ENCODE results near the gene KLF7.

KLF7 gene

DNA sequence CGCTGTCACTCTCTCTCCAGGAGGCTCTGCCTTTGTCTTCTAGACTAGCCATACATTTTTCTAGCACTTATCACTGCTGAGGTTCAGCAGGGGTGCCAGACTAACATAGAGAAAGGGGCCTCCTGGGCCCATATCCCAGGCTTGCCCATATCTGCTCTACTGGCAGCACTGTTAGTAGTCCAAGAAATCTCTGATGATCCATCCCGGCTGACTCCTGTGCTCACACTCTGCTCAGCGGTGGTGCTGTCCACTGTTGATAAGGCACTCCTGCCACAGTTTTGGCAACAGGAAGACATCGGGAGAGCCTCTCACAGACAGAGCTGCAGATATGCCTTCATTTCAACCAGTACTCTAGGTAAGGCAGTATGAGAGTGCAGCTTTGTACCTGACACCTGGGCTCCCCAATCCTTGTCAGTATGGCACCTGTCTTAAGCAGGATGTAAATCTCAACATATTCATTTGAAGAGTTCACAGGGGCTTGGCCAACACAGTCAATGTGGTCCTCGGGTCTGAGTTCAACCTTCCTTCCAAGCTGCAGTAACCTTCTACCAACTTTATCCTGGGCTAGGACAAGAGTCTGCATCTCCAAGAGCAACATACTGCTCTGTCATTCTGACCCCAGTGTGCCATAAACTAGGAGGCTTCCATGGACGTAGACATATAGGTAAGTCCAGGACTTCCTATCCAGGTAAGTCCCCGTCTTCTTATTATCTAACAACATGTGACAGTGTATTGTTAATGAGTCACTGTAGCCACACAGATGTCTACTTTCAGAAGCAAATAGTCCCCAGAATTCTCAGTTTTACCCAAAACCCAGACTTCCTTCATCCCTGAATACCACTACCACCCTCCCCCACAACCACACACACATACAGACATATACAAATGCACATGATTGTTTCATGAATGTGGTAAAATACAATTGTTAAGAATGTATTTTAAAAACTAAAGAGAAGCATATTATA lies 16.2 kb downstream of the KLF7 start:
- peak; percentile 15 for ATAC-seq
- no peak for TF ChIP-seq ISL1 (CRISPR knock-in tag; IDR thresholded peaks at IDR 0.05)
- TF ChIP-seq CSDC2 (CRISPR knock-in tag; IDR thresholded peaks at IDR 0.05): no peak
- no peak for TF ChIP-seq ARNTL (CRISPR knock-in tag; IDR thresholded peaks at IDR 0.05; ENCODE audit: borderline replicate concordance, low read depth)
- no peak for TF ChIP-seq ZC3H10 (CRISPR knock-in tag; IDR thresholded peaks at IDR 0.05)

DNA sequence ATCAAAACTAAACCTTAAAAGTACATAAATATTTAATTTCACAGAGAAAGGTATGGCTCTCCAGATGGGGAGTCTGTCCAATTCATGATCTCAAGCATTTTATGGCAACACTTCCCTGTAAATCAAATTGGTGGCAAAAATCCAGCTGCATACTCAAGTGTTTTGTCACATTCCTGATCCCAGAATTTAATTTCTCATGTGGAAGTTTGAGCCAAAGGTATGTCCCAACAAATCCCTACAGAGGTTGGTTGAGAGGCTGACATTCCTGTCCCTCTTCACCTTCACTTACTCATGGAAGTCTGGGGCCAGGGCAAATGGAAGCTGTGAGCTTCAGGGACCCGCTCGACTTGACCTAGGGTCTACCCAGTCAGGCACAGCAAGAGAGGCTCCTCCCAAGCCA lies 17.7 kb downstream of the KLF7 start:
- peak; percentile 13; the same call in 2 of the 3 replicates for ATAC-seq
- TF ChIP-seq PPARA (CRISPR knock-in tag; IDR thresholded peaks at IDR 0.05; ENCODE audit: borderline replicate concordance) (no peak), ISL1 (CRISPR knock-in tag; IDR thresholded peaks at IDR 0.05) (peak; percentile 77)

DNA sequence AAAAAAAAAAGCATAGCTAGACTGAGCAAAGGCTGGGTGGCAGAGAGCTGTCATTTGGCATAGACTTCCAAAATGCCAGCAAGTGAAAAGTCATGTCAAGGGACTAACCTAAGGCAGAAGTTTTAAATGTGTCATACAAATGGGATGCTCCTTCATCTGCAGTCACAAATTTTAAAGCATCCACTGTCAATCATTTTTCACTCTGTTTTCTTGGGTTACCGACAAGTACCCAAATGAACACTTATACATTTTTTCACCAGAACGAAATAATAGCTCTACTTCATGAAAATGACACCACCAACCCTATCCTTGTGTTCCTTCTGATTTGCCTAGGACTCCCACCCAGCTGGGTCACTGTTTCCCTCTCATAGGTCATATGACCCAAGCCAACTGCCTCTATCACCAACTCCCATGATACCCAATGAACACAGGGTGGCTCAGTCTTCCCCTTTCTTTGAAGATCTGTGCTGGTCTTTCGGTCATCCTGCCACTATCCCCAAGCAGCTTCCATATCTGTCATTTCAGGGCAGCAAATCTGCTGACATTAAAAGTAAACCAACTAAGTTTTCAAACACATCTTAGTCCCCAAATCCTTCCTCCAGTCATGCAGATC lies 21.5 kb downstream of the KLF7 start:
- no peak for ATAC-seq
- TF ChIP-seq GLIS3 (CRISPR knock-in tag; IDR thresholded peaks at IDR 0.05) (no peak), PPARA (CRISPR knock-in tag; IDR thresholded peaks at IDR 0.05; ENCODE audit: borderline replicate concordance) (no peak), TOX (CRISPR knock-in tag; IDR thresholded peaks at IDR 0.05; ENCODE audit: borderline replicate concordance) (no peak), RARB (CRISPR knock-in tag; IDR thresholded peaks at IDR 0.05) (no peak), ARNTL (CRISPR knock-in tag; IDR thresholded peaks at IDR 0.05; ENCODE audit: borderline replicate concordance, low read depth) (no peak), ZNF8 (CRISPR knock-in tag; IDR thresholded peaks at IDR 0.05) (no peak), SNAI2 (CRISPR knock-in tag; IDR thresholded peaks at IDR 0.05) (no peak), TCF4 (CRISPR knock-in tag; IDR thresholded peaks at IDR 0.05; ENCODE audit: borderline replicate concordance) (no peak), ISL1 (CRISPR knock-in tag; IDR thresholded peaks at IDR 0.05) (no peak), ZFP3 (CRISPR knock-in tag; IDR thresholded peaks at IDR 0.05) (no peak), OSR1 (CRISPR knock-in tag; IDR thresholded peaks at IDR 0.05) (no peak), ESRRG (CRISPR knock-in tag; IDR thresholded peaks at IDR 0.05) (no peak), ZC3H10 (CRISPR knock-in tag; IDR thresholded peaks at IDR 0.05) (no peak), ZFP30 (CRISPR knock-in tag; IDR thresholded peaks at IDR 0.05) (no peak), CSDC2 (CRISPR knock-in tag; IDR thresholded peaks at IDR 0.05) (no peak)
- TF ChIP-seq, protein P1, sequence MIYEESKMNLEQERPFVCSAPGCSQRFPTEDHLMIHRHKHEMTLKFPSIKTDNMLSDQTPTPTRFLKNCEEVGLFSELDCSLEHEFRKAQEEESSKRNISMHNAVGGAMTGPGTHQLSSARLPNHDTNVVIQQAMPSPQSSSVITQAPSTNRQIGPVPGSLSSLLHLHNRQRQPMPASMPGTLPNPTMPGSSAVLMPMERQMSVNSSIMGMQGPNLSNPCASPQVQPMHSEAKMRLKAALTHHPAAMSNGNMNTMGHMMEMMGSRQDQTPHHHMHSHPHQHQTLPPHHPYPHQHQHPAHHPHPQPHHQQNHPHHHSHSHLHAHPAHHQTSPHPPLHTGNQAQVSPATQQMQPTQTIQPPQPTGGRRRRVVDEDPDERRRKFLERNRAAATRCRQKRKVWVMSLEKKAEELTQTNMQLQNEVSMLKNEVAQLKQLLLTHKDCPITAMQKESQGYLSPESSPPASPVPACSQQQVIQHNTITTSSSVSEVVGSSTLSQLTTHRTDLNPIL (CRISPR knock-in tag; IDR thresholded peaks at IDR 0.05; ENCODE audit: low read depth): no peak
- TF ChIP-seq, protein P2, sequence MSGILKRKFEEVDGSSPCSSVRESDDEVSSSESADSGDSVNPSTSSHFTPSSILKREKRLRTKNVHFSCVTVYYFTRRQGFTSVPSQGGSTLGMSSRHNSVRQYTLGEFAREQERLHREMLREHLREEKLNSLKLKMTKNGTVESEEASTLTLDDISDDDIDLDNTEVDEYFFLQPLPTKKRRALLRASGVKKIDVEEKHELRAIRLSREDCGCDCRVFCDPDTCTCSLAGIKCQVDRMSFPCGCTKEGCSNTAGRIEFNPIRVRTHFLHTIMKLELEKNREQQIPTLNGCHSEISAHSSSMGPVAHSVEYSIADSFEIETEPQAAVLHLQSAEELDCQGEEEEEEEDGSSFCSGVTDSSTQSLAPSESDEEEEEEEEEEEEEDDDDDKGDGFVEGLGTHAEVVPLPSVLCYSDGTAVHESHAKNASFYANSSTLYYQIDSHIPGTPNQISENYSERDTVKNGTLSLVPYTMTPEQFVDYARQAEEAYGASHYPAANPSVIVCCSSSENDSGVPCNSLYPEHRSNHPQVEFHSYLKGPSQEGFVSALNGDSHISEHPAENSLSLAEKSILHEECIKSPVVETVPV (CRISPR knock-in tag; IDR thresholded peaks at IDR 0.05): no peak
- TF ChIP-seq, protein P3, sequence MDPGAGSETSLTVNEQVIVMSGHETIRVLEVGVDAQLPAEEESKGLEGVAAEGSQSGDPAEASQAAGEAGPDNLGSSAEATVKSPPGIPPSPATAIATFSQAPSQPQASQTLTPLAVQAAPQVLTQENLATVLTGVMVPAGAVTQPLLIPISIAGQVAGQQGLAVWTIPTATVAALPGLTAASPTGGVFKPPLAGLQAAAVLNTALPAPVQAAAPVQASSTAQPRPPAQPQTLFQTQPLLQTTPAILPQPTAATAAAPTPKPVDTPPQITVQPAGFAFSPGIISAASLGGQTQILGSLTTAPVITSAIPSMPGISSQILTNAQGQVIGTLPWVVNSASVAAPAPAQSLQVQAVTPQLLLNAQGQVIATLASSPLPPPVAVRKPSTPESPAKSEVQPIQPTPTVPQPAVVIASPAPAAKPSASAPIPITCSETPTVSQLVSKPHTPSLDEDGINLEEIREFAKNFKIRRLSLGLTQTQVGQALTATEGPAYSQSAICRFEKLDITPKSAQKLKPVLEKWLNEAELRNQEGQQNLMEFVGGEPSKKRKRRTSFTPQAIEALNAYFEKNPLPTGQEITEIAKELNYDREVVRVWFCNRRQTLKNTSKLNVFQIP (CRISPR knock-in tag; IDR thresholded peaks at IDR 0.05; ENCODE audit: borderline replicate concordance, low read depth): no peak
- TF ChIP-seq, protein P4, sequence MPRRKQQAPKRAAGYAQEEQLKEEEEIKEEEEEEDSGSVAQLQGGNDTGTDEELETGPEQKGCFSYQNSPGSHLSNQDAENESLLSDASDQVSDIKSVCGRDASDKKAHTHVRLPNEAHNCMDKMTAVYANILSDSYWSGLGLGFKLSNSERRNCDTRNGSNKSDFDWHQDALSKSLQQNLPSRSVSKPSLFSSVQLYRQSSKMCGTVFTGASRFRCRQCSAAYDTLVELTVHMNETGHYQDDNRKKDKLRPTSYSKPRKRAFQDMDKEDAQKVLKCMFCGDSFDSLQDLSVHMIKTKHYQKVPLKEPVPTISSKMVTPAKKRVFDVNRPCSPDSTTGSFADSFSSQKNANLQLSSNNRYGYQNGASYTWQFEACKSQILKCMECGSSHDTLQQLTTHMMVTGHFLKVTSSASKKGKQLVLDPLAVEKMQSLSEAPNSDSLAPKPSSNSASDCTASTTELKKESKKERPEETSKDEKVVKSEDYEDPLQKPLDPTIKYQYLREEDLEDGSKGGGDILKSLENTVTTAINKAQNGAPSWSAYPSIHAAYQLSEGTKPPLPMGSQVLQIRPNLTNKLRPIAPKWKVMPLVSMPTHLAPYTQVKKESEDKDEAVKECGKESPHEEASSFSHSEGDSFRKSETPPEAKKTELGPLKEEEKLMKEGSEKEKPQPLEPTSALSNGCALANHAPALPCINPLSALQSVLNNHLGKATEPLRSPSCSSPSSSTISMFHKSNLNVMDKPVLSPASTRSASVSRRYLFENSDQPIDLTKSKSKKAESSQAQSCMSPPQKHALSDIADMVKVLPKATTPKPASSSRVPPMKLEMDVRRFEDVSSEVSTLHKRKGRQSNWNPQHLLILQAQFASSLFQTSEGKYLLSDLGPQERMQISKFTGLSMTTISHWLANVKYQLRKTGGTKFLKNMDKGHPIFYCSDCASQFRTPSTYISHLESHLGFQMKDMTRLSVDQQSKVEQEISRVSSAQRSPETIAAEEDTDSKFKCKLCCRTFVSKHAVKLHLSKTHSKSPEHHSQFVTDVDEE (CRISPR knock-in tag; IDR thresholded peaks at IDR 0.05): no peak
- TF ChIP-seq, protein P5, sequence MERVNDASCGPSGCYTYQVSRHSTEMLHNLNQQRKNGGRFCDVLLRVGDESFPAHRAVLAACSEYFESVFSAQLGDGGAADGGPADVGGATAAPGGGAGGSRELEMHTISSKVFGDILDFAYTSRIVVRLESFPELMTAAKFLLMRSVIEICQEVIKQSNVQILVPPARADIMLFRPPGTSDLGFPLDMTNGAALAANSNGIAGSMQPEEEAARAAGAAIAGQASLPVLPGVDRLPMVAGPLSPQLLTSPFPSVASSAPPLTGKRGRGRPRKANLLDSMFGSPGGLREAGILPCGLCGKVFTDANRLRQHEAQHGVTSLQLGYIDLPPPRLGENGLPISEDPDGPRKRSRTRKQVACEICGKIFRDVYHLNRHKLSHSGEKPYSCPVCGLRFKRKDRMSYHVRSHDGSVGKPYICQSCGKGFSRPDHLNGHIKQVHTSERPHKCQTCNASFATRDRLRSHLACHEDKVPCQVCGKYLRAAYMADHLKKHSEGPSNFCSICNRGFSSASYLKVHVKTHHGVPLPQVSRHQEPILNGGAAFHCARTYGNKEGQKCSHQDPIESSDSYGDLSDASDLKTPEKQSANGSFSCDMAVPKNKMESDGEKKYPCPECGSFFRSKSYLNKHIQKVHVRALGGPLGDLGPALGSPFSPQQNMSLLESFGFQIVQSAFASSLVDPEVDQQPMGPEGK (CRISPR knock-in tag; IDR thresholded peaks at IDR 0.05; ENCODE audit: borderline replicate concordance): no peak
